Measurements from ENCODE around the gene ASS1.

The ASS1 gene

GRCh38 chr9:130518943-130519799 is 74.4 kb downstream of the ASS1 start:
- DNase-seq (ENCODE audit: low read depth in 2 of 2): no peak
- TF ChIP-seq CTCF (IDR thresholded peaks at IDR 0.05; ENCODE audit: low read depth, low read length): no peak
- H3K4me3 ChIP-seq (replicated peaks in 1 of 2; ENCODE audit: low read depth in 2 of 2, low read length in 2 of 2): no peak overlapping the region

GRCh38 chr9:130519927-130520326 is 75.2 kb downstream of the ASS1 start:
- TF ChIP-seq CTCF (IDR thresholded peaks at IDR 0.05; ENCODE audit: low read depth, low read length): no peak
- DNase-seq (ENCODE audit: low read depth in 2 of 2): no peak
- H3K4me3 ChIP-seq (replicated peaks in 1 of 2; ENCODE audit: low read depth in 2 of 2, low read length in 2 of 2): no peak overlapping the region

- TF ChIP-seq CTCF (IDR thresholded peaks at IDR 0.05; ENCODE audit: low read depth, low read length): no peak
- no peak overlapping the region for H3K4me3 ChIP-seq (replicated peaks in 1 of 2; ENCODE audit: low read depth in 2 of 2, low read length in 2 of 2)
- DNase-seq (ENCODE audit: low read depth in 2 of 2): no peak
These were observed 77.0 kb downstream of the ASS1 start for GRCh38 chr9:130521715-130522114.

GRCh38 chr9:130522233-130522808 is 77.6 kb downstream of the ASS1 start:
- TF ChIP-seq CTCF (IDR thresholded peaks at IDR 0.05; ENCODE audit: low read depth, low read length): no peak
- no peak for DNase-seq (ENCODE audit: low read depth in 2 of 2)

GRCh38 chr9:130523921-130524320 is 79.2 kb downstream of the ASS1 start:
- no peak for DNase-seq (ENCODE audit: low read depth in 2 of 2)
- TF ChIP-seq CTCF (IDR thresholded peaks at IDR 0.05; ENCODE audit: low read depth, low read length): no peak
- H3K4me3 ChIP-seq (replicated peaks in 1 of 2; ENCODE audit: low read depth in 2 of 2, low read length in 2 of 2): no peak overlapping the region

More at GRCh38 chr9:130522233-130522808, 77.6 kb downstream of the ASS1 start:
- H3K4me3 ChIP-seq (replicated peaks in 1 of 2; ENCODE audit: low read depth in 2 of 2, low read length in 2 of 2): no peak overlapping the region

- no peak overlapping the region for H3K4me3 ChIP-seq (replicated peaks in 1 of 2; ENCODE audit: low read depth in 2 of 2, low read length in 2 of 2)
- no peak for TF ChIP-seq CTCF (IDR thresholded peaks at IDR 0.05; ENCODE audit: low read depth, low read length)
- no peak for DNase-seq (ENCODE audit: low read depth in 2 of 2)
These were observed 81.6 kb downstream of the ASS1 start for GRCh38 chr9:130526193-130526853.

All from cardiac fibroblast (primary cell).